AG09319 (cell line): ENCODE data around the gene FAM174C.

Experiments
- DNase-seq: peaks from one replicate; pipeline ENCODE4 v3.0.0-alpha.2; 2010; ENCODE audit warnings: low read depth; ENCODE audit errors: extremely low read depth
- CTCF ChIP-seq: IDR thresholded peaks from 2 replicates; pipeline ENCODE4 v1.5.1; 2011; ENCODE audit warnings: low read depth, mild to moderate bottlenecking, inconsistent platforms, low read length, moderate library complexity

FAM174C gene

GRCh38 chr19:1311543-1312091 is 36.3 kb downstream of the FAM174C start:
- DNase-seq = no peak
- no peak for TF ChIP-seq CTCF

GRCh38 chr19:1312767-1313694 is 37.7 kb downstream of the FAM174C start:
- no peak for DNase-seq

DNA sequence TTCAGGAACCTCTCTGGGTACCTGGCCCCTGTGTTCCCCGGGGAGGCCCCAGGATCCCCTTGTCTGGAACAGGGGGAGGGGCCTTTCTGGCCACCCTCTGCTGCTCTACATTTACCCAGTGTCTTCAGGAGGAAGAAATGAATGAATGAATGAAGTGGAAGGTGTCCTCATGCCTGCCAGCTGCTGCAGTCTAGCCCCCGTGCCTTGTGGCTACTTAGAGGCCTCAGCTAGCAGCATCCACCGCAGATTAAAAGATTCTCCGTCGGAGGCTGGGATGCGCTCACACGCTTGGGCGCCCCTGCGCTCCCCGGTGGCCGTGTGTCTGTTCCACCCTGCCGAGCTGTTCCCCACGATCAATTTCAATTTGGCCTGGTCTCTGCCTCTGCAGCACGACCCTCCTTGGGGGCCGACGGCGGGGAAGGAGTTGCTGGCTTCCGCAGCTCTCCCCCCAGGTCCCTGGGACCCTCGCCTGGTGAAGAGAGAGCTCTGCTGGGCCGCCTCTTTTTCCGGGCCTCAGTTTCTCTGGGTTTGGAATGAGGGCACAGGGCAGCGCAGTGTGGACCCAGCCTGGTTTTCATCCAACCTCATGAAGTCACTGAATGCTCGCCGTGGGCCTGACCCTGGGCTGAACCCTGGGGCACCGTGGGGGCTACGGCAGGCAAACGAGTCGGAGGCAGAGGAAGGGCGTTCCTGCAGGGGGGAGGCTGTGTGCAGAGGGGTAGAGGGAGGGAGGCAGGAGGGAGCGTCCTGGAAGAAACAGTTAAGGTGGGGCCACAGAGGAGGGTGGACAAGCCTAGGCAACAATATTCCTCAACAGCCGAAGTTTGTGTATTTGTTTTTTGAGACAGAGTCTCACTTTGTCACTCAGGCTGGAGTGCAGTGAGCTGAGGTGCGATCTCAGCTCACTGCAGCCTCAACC is 38.6 kb downstream of the FAM174C start:
- DNase-seq = no peak
- no peak for TF ChIP-seq CTCF

More at GRCh38 chr19:1312767-1313694, 37.7 kb downstream of the FAM174C start:
- no peak for TF ChIP-seq CTCF

- no peak for DNase-seq
These were observed 40.3 kb downstream of the FAM174C start for GRCh38 chr19:1315470-1316166.

DNA sequence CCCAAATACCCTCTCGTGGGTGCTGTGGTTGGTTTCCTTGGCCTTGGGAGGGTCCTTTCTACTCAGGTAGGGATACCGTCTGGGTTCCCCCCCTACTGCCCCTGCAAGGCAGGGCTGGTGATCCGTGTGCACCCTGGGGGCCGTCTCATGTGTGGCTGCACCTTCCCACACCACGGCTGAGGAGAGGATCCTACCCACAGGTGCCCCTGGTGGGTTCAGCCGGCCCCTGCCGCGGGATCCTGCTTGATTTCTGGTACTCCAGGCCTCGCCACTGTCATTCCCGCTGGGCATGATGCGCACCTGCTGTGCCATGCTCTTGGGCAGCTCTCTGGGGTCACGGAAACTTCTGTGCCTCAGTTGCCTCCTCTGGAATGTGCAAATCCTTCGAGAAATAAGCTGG is 41.1 kb downstream of the FAM174C start:
- no peak for DNase-seq
- TF ChIP-seq CTCF = no peak

More at GRCh38 chr19:1315470-1316166, 40.3 kb downstream of the FAM174C start:
- TF ChIP-seq CTCF = peak; percentile 39

- no peak for TF ChIP-seq CTCF
These were observed 42.1 kb downstream of the FAM174C start for GRCh38 chr19:1317274-1318003.

More at GRCh38 chr19:1317274-1318003, 42.1 kb downstream of the FAM174C start:
- no peak for DNase-seq
